ENCODE measurements around the gene SF3B4.

GRCh38 chr1:149877211-149877946 lies 50.2 kb downstream of the SF3B4 start:
- TF ChIP-seq, protein P1, sequence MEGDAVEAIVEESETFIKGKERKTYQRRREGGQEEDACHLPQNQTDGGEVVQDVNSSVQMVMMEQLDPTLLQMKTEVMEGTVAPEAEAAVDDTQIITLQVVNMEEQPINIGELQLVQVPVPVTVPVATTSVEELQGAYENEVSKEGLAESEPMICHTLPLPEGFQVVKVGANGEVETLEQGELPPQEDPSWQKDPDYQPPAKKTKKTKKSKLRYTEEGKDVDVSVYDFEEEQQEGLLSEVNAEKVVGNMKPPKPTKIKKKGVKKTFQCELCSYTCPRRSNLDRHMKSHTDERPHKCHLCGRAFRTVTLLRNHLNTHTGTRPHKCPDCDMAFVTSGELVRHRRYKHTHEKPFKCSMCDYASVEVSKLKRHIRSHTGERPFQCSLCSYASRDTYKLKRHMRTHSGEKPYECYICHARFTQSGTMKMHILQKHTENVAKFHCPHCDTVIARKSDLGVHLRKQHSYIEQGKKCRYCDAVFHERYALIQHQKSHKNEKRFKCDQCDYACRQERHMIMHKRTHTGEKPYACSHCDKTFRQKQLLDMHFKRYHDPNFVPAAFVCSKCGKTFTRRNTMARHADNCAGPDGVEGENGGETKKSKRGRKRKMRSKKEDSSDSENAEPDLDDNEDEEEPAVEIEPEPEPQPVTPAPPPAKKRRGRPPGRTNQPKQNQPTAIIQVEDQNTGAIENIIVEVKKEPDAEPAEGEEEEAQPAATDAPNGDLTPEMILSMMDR (IDR thresholded peaks at IDR 0.05) = no peak
- TF ChIP-seq POLR2AphosphoS5 (IDR thresholded peaks at IDR 0.05) = no peak
